NCI-H1694 (cell line): ENCODE measurements around the gene TLNRD1.
A peak's percentile ranks its signal among the peaks of the same experiment; 100 is the strongest.

Experiments
- DNase-seq: peaks from one replicate; lab custom pipeline; 2025; lab: John Stamatoyannopoulos, UW

TLNRD1 gene

GRCh38 chr15:80977627-80978036 lies 23.1 kb upstream of the TLNRD1 start:
- DNase-seq = peak; percentile 65

DNA sequence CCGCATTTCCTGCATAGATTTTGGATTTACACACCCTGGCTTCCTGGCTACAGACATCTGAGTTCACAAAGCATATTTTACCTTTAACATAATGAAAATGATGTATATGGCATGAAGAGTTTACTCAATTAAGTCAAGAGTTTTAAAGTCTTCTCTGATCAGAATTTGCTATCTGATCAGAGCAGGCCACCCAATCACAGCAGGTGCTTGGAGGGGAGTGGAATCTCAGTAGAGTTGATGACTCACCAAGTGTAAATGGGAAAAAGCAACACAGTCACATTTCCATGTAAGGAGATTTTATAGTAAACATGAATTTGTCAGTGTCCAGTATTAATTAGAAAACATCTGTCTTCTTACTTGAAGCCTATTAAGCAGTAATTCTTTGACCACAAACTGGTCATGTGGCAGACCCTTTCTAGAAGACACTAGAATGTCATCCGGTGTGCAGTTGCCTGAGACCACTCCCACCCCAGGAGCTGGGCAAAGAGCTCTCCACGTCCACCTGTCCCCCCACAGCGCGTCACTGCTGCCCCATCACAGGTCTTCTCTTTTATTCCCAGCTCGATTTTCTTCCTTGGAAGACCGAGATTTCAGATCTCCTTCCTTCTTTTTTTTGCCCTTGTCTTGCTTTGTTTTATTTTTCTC lies 21.9 kb upstream of the TLNRD1 start:
- DNase-seq = no peak

GRCh38 chr15:80979538-80980200 lies 21.1 kb upstream of the TLNRD1 start:
- no peak for DNase-seq

DNA sequence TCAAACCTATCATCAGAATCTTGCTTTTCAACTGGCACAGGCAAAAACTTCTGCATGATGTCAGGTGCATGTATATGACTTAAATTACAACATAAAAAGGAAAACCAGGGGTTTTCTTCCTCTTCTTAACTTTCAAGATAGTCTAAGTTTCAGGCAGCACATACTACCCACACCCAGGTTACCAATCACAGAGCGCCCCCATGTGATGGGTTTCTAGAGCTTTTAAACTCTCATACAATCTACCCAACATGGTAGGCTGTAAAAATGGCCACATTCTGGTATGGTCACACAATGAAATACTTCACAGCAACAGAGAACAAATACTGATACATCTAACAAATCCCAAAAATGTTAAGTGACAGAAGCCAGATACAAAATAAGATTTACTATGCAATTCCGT lies 18.5 kb upstream of the TLNRD1 start:
- no peak for DNase-seq

GRCh38 chr15:80982839-80983238 lies 17.9 kb upstream of the TLNRD1 start:
- DNase-seq = no peak

DNA sequence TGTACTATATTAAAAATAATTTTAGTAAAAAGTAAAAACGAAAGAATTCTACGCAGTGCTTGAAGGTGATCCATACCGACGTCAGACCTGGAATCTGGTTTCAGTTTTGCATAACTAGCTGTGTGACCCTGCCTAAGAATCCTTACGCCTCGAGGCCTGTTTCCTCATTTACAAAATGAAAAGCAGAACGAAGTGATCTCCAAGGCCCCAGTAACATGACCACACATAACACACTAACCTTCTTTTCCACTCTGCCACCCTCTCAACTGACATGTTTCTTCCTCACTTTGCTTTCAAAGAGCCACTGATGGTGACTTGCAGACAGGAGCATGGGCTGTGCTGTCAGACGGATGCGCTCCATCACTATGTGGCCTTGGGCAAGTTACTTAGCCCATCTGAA lies 15.9 kb upstream of the TLNRD1 start:
- DNase-seq = no peak

GRCh38 chr15:80985981-80986380 lies 14.7 kb upstream of the TLNRD1 start:
- DNase-seq = no peak

- DNase-seq = no peak
Observed at GRCh38 chr15:80986487-80986886, 14.2 kb upstream of the TLNRD1 start.

GRCh38 chr15:80988148-80988796 lies 12.5 kb upstream of the TLNRD1 start:
- DNase-seq = no peak

GRCh38 chr15:80989081-80989517 lies 11.6 kb upstream of the TLNRD1 start:
- DNase-seq = no peak

GRCh38 chr15:80989518-80990478 lies 10.9 kb upstream of the TLNRD1 start, which contains the start of gene MESD:
TSS of gene MESD (minus strand) at chr15:80989819. CDS start at chr15:80989791, 28 bp downstream.
- peak; percentile 77 for DNase-seq

GRCh38 chr15:80990955-80991354 lies 9.8 kb upstream of the TLNRD1 start:
- no peak for DNase-seq

GRCh38 chr15:80991421-80991820 lies 9.3 kb upstream of the TLNRD1 start:
- peak; percentile 57 for DNase-seq

DNA sequence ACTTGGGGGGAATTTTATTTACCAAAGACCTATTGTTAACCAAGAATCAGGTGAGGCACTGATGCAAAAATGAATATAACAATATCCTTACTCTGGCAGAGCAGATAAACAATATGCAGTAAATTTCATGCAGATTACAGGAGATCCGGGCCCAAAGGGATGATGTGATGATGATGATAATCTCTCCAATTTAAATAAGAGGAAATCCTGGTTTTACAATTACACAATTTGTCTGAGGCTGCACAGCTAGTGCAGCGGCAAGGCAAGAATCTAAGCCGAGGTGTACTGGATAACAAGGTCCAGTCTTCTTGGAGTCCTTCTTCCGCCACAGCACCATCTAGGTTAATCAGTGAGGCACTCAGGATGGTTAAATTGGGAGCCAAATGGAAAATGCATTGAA lies 8.7 kb upstream of the TLNRD1 start:
- no peak for DNase-seq

GRCh38 chr15:80992441-80992840 lies 8.3 kb upstream of the TLNRD1 start:
- DNase-seq = no peak

GRCh38 chr15:80996247-80996646 lies 4.5 kb upstream of the TLNRD1 start:
- DNase-seq = no peak

DNA sequence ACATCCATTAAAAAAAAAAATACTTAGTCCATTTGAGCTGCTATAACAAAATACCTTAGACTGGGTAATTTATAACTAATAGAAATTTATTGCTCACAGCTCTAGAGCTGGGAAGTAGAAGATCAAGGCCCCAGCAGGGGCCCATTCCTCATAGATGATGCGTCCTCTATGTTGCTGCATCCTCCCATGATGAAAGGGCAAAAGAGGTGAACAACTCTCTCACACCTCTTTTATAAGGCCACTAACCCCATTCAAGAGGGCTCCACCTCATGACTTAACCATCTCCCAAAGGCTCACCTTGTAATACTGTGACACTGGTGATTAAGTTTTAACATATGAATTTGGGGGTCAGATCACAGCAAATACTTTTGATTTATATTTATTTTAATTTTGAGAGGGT lies 3.0 kb upstream of the TLNRD1 start:
- DNase-seq = no peak

DNA sequence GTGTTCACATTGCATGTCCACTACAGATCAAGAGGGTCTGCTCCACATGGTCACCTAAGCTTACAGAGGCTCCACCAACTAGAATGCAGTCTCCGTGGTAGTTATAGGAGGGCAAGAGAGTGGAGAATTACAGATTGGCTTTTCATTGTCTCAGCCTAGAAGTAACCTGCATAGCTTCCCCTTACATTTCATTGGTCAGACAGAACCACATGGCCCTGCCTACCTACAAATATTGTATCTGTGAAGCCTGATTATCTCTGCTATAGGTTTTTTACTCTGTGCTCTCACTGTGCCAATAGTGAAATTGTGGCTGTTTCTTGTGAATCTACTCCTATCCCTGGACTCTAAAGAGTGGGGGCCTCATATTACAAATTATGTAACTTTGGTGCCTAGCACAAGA lies 2.5 kb upstream of the TLNRD1 start:
- DNase-seq = no peak

GRCh38 chr15:80999623-81000036 lies 1.1 kb upstream of the TLNRD1 start:
- DNase-seq = no peak

DNA sequence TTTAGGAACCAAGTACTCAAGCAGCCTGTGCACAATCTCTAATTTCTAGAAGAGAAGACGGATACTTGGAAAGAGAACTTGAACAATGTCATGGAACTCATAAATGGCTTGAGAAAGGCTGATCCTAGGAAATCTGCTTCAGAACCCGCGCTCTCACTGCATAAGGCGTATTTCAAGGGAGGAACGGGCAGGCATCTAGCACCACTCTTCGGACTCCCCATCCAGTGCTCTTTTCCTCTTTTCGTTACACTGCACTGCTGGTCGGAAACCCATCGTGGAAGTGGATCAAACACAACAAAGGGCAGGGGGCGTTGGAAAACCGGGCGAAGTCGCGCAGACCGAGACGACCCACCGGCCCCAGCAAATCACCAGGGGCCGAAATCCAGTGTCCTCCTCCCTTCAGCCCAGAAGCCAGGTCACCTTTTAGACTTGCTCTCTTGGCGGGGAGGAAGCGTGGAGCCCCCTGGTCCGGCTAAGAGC lies 539 bp upstream of the TLNRD1 start:
- no peak for DNase-seq

DNA sequence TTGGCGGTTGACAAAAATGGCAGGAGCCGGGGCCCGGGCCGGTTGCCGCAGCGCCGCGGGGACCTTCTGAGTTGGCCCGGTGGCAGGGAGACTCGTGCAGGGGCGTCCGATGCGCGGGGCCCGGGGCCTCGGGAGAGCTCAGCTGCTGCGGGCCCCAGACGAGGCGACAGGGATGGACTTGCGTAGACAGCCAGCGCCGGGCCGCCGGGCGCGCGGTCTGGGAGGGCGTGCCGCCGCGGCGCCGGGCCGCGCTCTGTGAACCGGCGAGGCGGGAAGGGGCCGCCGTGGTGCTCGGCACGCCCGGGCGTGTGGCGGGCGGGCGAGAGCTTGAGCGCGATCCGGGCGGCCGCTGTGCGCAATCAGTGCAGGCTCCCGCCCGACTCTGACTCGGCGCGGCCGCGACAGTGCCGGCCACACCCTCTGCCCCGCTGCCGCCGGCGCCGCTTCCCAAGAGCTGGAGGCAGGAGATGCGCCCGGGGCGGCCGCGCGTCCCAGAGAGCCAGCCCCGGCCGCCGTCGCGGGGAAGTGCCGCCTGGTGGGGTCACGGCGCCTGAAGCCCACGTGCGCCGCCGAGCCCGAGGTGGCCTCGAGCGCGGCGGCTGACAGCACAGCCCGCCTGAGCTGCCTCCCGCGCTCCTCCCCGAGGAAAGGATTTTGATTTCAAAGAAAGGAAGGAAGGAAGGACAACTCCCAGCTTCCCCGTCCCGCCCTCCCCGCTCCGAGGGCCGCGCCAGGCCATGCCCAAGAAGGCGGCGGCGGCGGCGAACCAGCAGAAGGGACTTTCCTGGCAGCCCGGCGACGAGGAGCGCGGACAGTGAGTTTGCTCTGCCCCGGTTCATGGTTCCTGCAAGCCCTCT lies 657 bp downstream of the TLNRD1 start:
- no peak for DNase-seq
